Tongue (tissue), 2 donors: ENCODE measurements around the gene CC2D2B. TPM values are rescaled to one million over a fixed set of nuclear protein-coding genes. Genes with fewer than 3 reads are reported as not detected.
A peak's percentile ranks its signal among the peaks of the same experiment; 100 is the strongest.
"Not testable (repeated sequence)": the region's sequence is repeated elsewhere in the genome, so short reads cannot be mapped to it uniquely, and the experiment has no call there.

Experiments
- DNase-seq: peaks from one replicate; pipeline ENCODE4 v3.0.0-alpha.2; 2015
- total RNA-seq: library from RNA; depleted of rRNA; stranded (reverse); fragments of >200 nt; gene quantifications from one replicate; pipeline ENCODE4 v1.2.3, GENCODE V29; 2014

Gene CC2D2B
- total RNA-seq, 1 donor from 2014 or later: 2.2 TPM

DNA sequence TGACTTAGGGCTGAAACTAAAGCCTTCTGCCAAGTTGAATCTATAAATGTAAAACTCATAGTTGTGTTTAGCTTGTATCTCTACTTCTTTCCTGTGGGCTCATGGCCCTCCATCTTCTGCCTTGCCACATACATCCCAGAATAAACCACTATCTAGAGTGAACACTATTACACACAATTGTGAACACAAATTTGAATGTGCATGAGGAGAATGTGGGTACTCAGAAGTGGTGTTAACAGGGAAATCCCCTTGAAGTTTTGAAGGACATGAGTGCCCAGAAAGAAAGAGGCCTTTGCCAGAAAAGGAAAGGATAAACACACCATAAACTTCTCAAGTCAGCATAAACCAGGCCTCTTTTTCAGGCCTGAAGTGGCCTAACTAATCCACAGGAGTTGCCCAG, 115.4 kb downstream of the CC2D2B start:
- no peak for DNase-seq

DNA sequence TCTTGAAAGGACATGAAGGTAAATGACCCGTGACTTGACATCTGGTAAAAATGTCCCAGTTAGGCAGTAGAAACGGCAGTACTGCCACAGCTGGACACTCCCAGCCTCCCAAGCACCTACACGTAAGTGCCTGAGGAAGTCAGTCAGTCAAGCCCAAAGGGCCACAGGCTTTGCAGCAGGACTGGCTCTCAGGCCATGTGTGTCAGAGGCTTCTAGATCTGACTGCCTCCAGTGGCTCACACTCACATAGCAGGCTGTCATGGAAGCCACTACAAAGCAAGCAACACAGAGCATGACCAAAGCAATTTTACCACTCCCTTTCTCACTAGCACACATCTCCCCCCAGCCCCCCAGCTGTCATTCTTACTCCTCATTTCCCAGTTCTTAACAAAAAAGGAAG, 117.8 kb downstream of the CC2D2B start:
- no peak for DNase-seq

- no peak for DNase-seq
These were observed 126.8 kb downstream of the CC2D2B start for GRCh38 chr10:96034625-96035024.

DNA sequence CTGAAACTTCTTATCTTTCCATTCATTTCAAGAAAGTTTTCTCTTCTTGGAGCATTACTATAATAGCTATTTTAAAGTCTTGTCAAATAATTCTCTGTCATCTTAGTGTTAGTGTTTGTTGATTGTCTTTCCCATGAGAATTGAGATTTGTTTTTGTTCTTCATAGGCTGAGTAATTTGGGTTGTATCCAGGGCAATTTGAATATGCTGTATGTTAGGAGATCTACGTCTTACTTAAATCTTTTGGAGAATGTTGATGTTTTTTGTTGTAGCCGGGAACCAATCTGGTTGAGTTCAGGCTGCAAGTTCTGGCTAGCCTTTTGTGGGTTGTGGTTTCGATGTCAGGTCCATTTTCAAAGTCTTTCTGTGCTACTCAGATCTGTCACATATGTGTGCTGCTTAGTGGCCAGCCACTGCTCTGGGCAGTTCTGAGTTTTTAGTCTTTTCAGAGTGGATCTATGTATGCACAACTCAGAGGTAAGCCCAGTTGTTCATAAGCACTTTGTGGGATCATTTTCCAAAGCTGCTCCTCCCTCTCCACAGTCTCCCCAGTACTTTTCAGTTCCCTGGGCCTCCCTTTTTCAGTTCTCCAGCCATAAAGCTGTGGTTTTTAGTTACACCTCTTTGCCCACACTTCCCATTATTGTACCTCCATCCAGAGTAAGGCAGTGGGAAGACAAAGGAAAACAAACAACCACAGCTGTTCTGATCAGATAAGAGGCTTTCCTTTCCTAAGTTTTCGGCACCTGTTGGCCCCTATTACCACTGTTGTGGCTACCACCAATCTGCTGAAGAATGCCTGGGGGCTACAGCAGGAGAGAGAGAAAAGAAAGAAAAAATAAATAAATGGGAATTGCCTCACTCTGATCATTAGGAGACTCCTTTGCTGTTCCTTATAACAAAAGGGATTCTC, 131.0 kb downstream of the CC2D2B start:
- DNase-seq: no peak

GRCh38 chr10:96041146-96041545, 133.4 kb downstream of the CC2D2B start:
- no peak for DNase-seq

DNA sequence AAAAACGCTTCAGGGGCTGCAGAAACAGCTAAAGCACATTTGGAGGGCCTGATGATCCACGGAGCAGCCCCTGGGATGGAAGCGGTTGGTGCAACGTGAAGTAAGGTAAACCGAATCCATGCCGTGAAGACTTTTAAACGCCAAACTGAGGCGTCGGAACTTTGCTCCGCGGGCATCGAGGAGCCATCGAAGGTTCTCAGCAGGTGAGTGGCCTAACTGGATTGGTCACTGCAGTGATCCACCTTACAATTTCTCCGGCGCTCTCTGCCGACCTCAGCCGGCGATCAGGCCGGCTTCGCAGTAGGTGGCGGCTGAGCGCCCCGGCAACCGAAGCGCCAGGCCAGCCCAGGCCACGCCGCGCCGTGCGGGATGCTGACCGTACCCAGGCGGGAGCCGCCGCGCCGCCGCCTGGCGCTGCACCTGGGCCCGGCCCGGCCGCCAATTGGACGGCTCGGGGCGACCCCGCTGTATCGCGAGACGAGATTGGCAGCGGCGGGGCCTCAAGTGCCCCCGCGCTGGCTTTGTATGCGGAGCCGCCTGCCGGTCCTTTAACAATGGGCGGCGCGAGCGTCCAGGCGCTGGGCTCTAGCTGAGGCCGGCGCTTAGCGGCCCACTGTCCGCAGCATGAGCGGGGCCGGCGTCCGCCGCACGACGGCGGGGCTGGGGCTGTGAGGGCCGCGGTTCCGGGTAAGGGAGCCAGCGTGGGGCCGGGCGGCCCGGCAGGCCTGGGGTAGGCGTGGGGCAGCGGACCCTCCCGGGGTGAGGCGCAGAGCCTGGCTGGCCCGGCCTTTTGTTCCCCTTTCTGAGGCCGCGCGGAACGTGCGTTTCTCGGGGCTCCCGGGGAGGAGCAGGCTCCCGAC, 135.5 kb downstream of the CC2D2B start, which contains the start of gene CCNJ:
TSS of gene CCNJ (plus strand) at position 551 of the 860 bp plus-strand sequence. CDS start 811 bp downstream, outside the sequence.
- DNase-seq: peak; percentile 95

GRCh38 chr10:96043893-96044715, 136.3 kb downstream of the CC2D2B start:
- DNase-seq: peak; percentile 71

DNA sequence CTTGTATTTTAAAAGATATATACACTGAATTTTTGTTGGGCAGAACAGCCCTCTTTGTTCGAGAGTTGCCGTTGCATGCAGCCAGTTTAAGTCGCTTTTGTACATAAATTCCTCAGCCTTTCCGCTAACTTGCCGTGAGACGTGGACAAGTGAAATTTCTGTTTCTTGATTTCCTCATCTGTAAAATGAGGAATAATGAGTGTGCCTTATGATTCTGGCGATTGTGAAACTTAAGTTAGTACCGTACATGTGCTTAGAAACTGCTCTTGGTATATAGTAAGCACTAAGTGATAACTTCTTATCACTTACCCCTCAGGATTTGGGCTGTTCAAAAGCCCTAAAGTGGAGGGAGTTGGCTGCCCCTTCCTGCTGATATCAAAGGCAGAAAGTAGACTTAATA, 137.0 kb downstream of the CC2D2B start:
- peak; percentile 29 for DNase-seq

DNA sequence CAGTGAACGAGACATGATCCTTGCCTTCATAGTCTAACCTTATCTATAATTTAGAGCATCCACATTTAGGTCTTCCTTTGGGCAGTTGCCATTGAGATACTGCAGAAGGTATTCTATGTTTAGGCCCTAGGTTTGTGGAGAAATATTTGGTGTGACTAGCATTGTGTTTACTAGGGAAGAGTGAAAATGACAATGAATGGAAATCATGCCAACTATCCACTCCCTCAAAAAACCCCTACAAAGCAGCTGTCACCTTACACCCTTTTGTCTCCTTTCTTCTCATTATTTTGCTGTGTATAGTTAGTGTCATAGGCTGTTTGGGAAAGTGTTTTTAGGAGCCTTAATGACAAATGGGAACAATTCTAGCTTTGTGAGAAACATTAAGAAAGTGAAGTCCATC, 138.8 kb downstream of the CC2D2B start:
- no peak for DNase-seq

- DNase-seq: no peak
These were observed 139.4 kb downstream of the CC2D2B start for GRCh38 chr10:96047004-96047649.

DNA sequence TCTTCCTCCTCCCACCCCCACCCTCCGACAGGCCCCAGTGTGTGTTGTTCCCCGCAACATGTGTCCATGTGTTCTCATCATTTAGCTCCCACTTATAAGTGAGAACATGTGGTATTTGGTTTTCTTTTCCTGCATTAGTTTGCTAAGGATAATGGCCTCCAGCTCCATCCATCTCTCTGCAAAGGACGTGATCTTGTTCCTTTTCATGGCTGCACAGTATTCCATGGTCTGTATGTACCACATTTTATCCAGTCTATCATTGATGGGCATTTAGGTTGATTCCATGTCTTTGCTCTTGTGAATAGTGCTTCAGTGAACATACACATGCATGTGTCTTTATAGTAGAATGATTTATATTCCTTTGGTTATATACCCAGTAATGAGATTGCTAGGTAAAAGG, 140.2 kb downstream of the CC2D2B start:
- not testable (repeated sequence) for DNase-seq

GRCh38 chr10:96049340-96049739, 141.6 kb downstream of the CC2D2B start:
- no peak for DNase-seq

GRCh38 chr10:96053985-96054384, 146.2 kb downstream of the CC2D2B start:
- DNase-seq: no peak

GRCh38 chr10:96056787-96057186, 149.0 kb downstream of the CC2D2B start:
- DNase-seq: no peak

DNA sequence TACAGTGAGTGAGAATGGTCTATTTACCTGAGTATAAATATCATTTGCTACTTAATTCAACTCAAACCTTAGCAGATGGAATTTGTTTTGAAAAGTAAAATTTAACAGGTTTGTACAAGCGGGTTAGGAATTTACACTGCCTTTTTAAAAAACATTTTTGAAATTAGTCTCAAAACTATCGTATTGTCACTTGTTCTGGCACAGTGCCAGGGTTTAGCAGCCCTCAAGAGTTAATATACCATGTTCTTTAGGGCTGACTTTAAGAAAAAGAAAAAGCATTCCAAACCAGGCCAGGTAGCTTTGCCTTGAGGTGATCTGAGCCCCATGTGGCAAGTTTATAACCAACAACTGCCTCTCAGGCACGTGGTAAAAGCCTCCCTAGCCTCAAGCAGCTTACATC, 153.5 kb downstream of the CC2D2B start:
- no peak for DNase-seq

DNA sequence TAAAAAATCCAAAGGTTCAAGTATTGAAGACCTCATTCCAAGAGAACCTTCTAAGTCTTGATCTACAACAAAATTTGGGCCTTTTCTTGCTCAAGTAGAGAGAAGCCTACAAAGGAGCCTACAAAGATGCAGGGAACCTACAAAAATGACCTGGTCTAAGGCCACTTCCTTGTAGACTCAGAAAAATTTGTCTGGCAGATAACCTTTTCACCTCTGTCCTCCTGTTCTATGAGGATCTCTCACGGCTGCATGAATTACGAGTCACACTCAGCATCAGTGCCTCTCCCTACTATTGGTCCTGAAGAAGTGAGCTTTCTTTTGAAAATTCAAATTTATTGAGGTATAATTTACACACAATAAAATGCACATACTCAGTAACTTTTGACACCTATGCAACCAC, 164.9 kb downstream of the CC2D2B start:
- DNase-seq: no peak

GRCh38 chr10:96073722-96074121, 165.9 kb downstream of the CC2D2B start:
- DNase-seq: no peak

DNA sequence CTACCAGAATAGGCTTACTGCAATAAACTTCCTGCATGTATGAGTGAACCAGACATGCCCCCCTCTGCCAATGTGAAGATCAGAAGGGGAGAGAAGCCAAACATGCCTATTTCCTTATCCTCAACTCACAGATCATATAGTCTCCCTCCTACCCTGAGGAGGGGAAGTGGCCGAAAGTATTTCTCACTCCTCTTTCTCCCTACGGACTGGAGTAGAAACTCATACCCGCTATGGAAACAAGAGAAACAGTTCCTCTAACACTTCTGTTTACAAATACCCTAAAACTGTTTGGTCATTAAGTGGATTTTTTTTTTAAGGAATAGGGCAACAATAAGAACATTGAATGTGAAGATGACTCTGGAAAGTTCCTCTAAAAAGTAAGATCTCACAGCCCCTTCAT, 167.0 kb downstream of the CC2D2B start:
- DNase-seq: no peak

- DNase-seq: no peak
These were observed 168.2 kb downstream of the CC2D2B start for GRCh38 chr10:96075977-96076376.

- no peak for DNase-seq
These were observed 169.4 kb downstream of the CC2D2B start for GRCh38 chr10:96077156-96077555.

DNA sequence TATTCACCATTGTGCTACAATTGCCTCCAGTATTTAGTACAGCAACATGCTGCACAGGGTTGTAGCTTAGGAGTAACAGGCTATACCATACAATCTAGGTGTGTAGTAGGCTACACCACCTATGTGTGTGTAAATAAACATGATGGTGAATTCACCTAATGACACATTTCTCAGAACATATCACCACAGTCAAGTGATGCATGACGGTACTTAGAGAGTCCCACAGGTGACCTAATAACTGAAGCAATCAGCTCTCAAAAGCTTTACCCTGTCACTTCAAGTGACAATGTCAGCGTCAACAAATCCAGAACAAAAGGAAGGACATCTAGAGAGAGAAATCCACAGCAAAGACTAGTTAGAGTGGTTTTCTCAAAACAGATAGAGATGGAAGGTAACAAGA, 174.4 kb downstream of the CC2D2B start:
- DNase-seq: no peak
